Astrocyte (in vitro differentiated cells and primary cell): ENCODE data around the gene RPAP3.

Source experiments
- EZH2 ChIP-seq: IDR thresholded peaks from 2 replicates; pipeline ENCODE4 v1.6.1; 2012; ENCODE audit warnings: mild to moderate bottlenecking, low read length, inconsistent platforms; ENCODE audit not compliant: insufficient read depth
- TF ChIP-seq, protein P1 (sequence below): IDR thresholded peaks from 2 replicates; pipeline ENCODE4 v1.5.1; 2011; ENCODE audit warnings: low read depth, mild to moderate bottlenecking, inconsistent platforms, low read length, moderate library complexity; ENCODE audit not compliant: insufficient read depth

- TF ChIP-seq, protein P1, sequence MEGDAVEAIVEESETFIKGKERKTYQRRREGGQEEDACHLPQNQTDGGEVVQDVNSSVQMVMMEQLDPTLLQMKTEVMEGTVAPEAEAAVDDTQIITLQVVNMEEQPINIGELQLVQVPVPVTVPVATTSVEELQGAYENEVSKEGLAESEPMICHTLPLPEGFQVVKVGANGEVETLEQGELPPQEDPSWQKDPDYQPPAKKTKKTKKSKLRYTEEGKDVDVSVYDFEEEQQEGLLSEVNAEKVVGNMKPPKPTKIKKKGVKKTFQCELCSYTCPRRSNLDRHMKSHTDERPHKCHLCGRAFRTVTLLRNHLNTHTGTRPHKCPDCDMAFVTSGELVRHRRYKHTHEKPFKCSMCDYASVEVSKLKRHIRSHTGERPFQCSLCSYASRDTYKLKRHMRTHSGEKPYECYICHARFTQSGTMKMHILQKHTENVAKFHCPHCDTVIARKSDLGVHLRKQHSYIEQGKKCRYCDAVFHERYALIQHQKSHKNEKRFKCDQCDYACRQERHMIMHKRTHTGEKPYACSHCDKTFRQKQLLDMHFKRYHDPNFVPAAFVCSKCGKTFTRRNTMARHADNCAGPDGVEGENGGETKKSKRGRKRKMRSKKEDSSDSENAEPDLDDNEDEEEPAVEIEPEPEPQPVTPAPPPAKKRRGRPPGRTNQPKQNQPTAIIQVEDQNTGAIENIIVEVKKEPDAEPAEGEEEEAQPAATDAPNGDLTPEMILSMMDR, result no peak
- TF ChIP-seq EZH2, result no peak
Measured at GRCh38 chr12:47735649-47736048, 29.8 kb upstream of the RPAP3 start.
